Measurements from ENCODE around the gene FAM193B. TPM values are rescaled to one million over a fixed set of nuclear protein-coding genes. Genes with fewer than 3 reads are reported as not detected.
A peak's percentile ranks its signal among the peaks of the same experiment; 100 is the strongest.

Gene FAM193B
- total and polyA plus RNA-seq, 2 of the 13 experiments (the other 11 are each of a cell fraction or from before 2014, with no cell fraction given), result 21.2 to 40.9 TPM

DNA sequence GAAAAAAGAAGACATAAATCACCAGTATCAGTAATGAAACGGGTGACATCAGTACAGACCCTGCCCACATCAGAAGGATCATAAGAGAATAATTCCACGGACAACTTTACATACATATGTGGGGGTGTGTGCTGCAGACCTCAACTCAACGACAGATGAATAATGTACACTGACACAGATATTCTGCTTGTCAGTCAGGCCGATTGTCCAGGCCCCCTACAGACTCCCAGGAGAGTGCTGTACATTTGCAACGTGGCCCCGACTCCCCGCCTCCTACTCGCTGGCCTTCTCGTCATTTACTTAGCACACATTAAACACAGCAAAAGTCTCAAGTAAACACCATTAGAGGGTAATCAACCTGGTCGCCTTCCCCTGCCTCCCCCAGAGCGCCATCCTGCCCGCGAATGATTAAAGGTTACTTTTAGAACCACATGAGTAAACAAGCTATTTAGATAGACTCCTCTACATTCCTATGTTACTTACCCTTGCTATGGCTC lies 34.1 kb upstream of the FAM193B start (continued):
- TF ChIP-seq, protein P1, sequence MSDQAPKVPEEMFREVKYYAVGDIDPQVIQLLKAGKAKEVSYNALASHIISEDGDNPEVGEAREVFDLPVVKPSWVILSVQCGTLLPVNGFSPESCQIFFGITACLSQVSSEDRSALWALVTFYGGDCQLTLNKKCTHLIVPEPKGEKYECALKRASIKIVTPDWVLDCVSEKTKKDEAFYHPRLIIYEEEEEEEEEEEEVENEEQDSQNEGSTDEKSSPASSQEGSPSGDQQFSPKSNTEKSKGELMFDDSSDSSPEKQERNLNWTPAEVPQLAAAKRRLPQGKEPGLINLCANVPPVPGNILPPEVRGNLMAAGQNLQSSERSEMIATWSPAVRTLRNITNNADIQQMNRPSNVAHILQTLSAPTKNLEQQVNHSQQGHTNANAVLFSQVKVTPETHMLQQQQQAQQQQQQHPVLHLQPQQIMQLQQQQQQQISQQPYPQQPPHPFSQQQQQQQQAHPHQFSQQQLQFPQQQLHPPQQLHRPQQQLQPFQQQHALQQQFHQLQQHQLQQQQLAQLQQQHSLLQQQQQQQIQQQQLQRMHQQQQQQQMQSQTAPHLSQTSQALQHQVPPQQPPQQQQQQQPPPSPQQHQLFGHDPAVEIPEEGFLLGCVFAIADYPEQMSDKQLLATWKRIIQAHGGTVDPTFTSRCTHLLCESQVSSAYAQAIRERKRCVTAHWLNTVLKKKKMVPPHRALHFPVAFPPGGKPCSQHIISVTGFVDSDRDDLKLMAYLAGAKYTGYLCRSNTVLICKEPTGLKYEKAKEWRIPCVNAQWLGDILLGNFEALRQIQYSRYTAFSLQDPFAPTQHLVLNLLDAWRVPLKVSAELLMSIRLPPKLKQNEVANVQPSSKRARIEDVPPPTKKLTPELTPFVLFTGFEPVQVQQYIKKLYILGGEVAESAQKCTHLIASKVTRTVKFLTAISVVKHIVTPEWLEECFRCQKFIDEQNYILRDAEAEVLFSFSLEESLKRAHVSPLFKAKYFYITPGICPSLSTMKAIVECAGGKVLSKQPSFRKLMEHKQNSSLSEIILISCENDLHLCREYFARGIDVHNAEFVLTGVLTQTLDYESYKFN (CRISPR knock-in tag; conservative IDR thresholded peaks at IDR 0.05), result peak; percentile 83
- TF ChIP-seq DMAP1 (CRISPR knock-in tag; IDR thresholded peaks at IDR 0.05), result peak; percentile 73
- TF ChIP-seq HES4 (CRISPR knock-in tag; IDR thresholded peaks at IDR 0.05; ENCODE audit: borderline replicate concordance), result no peak
- no peak for TF ChIP-seq NFIB (CRISPR knock-in tag; IDR thresholded peaks at IDR 0.05; ENCODE audit: borderline replicate concordance)
- TF ChIP-seq FOXM1 (CRISPR knock-in tag; IDR thresholded peaks at IDR 0.05), result no peak
- TF ChIP-seq ZBTB20 (CRISPR knock-in tag; IDR thresholded peaks at IDR 0.05; ENCODE audit: borderline replicate concordance, low read depth), result peak; percentile 69; the same call in 1 of the 2 replicates
- TF ChIP-seq MBD4 (IDR thresholded peaks at IDR 0.05; ENCODE audit: borderline replicate concordance, low read length), result no peak
- TF ChIP-seq, protein P2, sequence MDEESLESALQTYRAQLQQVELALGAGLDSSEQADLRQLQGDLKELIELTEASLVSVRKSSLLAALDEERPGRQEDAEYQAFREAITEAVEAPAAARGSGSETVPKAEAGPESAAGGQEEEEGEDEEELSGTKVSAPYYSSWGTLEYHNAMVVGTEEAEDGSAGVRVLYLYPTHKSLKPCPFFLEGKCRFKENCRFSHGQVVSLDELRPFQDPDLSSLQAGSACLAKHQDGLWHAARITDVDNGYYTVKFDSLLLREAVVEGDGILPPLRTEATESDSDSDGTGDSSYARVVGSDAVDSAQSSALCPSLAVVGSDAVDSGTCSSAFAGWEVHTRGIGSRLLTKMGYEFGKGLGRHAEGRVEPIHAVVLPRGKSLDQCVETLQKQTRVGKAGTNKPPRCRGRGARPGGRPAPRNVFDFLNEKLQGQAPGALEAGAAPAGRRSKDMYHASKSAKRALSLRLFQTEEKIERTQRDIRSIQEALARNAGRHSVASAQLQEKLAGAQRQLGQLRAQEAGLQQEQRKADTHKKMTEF (CRISPR knock-in tag; IDR thresholded peaks at IDR 0.05), result peak; percentile 55
- no peak for TF ChIP-seq HNRNPUL1 (IDR thresholded peaks at IDR 0.05; ENCODE audit: low read depth, low read length)
- no peak for TF ChIP-seq U2AF1 (optimal IDR thresholded peaks at IDR 0.05; ENCODE audit: low read depth, low read length)
- TF ChIP-seq ELF3 (CRISPR knock-in tag; IDR thresholded peaks at IDR 0.05), result peak; percentile 8; the same call in 1 of the 2 replicates
- TF ChIP-seq ZNF34 (CRISPR knock-in tag; IDR thresholded peaks at IDR 0.05; ENCODE audit: borderline replicate concordance), result no peak
- peak; percentile 44; the same call in 1 of the 2 replicates for TF ChIP-seq HNF4G (IDR thresholded peaks at IDR 0.05; ENCODE audit: borderline replicate concordance, low read depth, low read length)
- TF ChIP-seq HNF4G (CRISPR knock-in tag; IDR thresholded peaks at IDR 0.05; ENCODE audit: borderline replicate concordance, low read depth), result no peak; the same call in 1 of the 2 replicates
- peak; percentile 73; the same call in 1 of the 2 replicates for TF ChIP-seq ZFP36L1 (CRISPR knock-in tag; IDR thresholded peaks at IDR 0.05)
- no peak for TF ChIP-seq PCBP1 (IDR thresholded peaks at IDR 0.05; ENCODE audit: borderline replicate concordance, low read depth, low read length)
- TF ChIP-seq HMG20B (CRISPR knock-in tag; conservative IDR thresholded peaks at IDR 0.05), result peak; percentile 67; the same call in 1 of the 2 replicates
- TF ChIP-seq, protein P3, sequence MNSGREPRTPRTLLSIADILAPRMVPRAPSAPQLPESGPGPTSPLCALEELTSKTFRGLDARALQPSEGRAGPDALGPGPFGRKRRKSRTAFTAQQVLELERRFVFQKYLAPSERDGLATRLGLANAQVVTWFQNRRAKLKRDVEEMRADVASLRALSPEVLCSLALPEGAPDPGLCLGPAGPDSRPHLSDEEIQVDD (CRISPR knock-in tag; IDR thresholded peaks at IDR 0.05; ENCODE audit: borderline replicate concordance), result no peak
- no peak for TF ChIP-seq FOXC1 (CRISPR knock-in tag; IDR thresholded peaks at IDR 0.05; ENCODE audit: borderline replicate concordance)
- no peak for TF ChIP-seq ZNF136 (CRISPR knock-in tag; IDR thresholded peaks at IDR 0.05; ENCODE audit: low read depth)
- TF ChIP-seq SP140L (CRISPR knock-in tag; IDR thresholded peaks at IDR 0.05; ENCODE audit: borderline replicate concordance), result no peak
- TF ChIP-seq, protein P4, sequence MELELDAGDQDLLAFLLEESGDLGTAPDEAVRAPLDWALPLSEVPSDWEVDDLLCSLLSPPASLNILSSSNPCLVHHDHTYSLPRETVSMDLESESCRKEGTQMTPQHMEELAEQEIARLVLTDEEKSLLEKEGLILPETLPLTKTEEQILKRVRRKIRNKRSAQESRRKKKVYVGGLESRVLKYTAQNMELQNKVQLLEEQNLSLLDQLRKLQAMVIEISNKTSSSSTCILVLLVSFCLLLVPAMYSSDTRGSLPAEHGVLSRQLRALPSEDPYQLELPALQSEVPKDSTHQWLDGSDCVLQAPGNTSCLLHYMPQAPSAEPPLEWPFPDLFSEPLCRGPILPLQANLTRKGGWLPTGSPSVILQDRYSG (CRISPR knock-in tag; IDR thresholded peaks at IDR 0.05), result no peak
- TF ChIP-seq, protein P5, sequence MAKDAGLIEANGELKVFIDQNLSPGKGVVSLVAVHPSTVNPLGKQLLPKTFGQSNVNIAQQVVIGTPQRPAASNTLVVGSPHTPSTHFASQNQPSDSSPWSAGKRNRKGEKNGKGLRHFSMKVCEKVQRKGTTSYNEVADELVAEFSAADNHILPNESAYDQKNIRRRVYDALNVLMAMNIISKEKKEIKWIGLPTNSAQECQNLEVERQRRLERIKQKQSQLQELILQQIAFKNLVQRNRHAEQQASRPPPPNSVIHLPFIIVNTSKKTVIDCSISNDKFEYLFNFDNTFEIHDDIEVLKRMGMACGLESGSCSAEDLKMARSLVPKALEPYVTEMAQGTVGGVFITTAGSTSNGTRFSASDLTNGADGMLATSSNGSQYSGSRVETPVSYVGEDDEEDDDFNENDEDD (CRISPR knock-in tag; IDR thresholded peaks at IDR 0.05; ENCODE audit: borderline replicate concordance), result peak; percentile 23; the same call in 1 of the 2 replicates
- TF ChIP-seq MIER2 (CRISPR knock-in tag; IDR thresholded peaks at IDR 0.05), result peak; percentile 78; the same call in 1 of the 2 replicates
